Lower lobe of right lung (tissue), 2 donors: ENCODE measurements around the gene MGAT4A. TPM values are rescaled to one million over a fixed set of nuclear protein-coding genes. Genes with fewer than 3 reads are reported as not detected.
A peak's percentile ranks its signal among the peaks of the same experiment; 100 is the strongest.

Source experiments
- ATAC-seq, 2 donors: fragments of 200-7000 bp; cut with Tn5 transposase; one replicate each; pipeline ENCODE4 v1.9.1; 2020 to 2022; ENCODE audit warnings: mild to moderate bottlenecking in 2 of 2, moderate library complexity in 2 of 2
- DNase-seq: peaks from one replicate; pipeline ENCODE4 v3.0.0-alpha.2; 2020
- H3K27ac ChIP-seq: fragments of 200-600 bp; one replicate; pipeline ENCODE4 v1.8.0; 2022
- H3K27me3 ChIP-seq: fragments of 200-600 bp; one replicate; pipeline ENCODE4 v1.8.0; 2022; ENCODE audit warnings: low read depth
- H3K36me3 ChIP-seq: fragments of 200-600 bp; one replicate; pipeline ENCODE4 v1.8.0; 2022; ENCODE audit warnings: mild to moderate bottlenecking
- H3K4me1 ChIP-seq: fragments of 200-600 bp; one replicate; pipeline ENCODE4 v1.8.0; 2022
- H3K4me3 ChIP-seq: fragments of 200-600 bp; one replicate; pipeline ENCODE4 v1.8.0; 2022; ENCODE audit warnings: mild to moderate bottlenecking
- H3K9me3 ChIP-seq: fragments of 200-600 bp; one replicate; pipeline ENCODE4 v1.8.0; 2022
- CTCF ChIP-seq: fragments of 200-600 bp; IDR thresholded peaks from one replicate; pipeline ENCODE4 v1.8.0; 2022; ENCODE audit warnings: antibody characterized with exemption, mild to moderate bottlenecking
- intact Hi-C: fragments of 100-400 bp; cut with DNase I; formaldehyde crosslinking; loops from one replicate; pipeline ENCODE4 v1.11.0; 2022
- total RNA-seq: library from RNA; stranded (reverse); fragmentation: NEBNext Ultra II Directional; extraction: Animal tissue kit (Norgen Biotek cat#: 25700); gene quantifications from one replicate; pipeline ENCODE4 v1.2.1, GENCODE V29; 2021
- donor health status: DM: no; HTN: yes; CAD: no; lungs with severe emphysema.

MGAT4A gene
- total RNA-seq, 1 donor from 2014 or later = 82.0 TPM

- no peak for TF ChIP-seq CTCF
- H3K27ac ChIP-seq = no peak overlapping the region
- DNase-seq = no peak
- no peaks in the 10 kb centered on the region for H3K27me3 ChIP-seq
- no peak overlapping the region for H3K4me3 ChIP-seq
- H3K4me1 ChIP-seq = no peaks in the 10 kb centered on the region
- H3K9me3 ChIP-seq = no peaks in the 10 kb centered on the region
- intact Hi-C loops = no loop called here
- ATAC-seq = no peak
- H3K36me3 ChIP-seq = peaks cover 99% of the 10 kb centered on the region
These were observed 160.6 kb downstream of the MGAT4A start for GRCh38 chr2:98570356-98570755.

GRCh38 chr2:98569915-98570314, 161.0 kb downstream of the MGAT4A start:
- peaks cover 99% of the 10 kb centered on the region for H3K36me3 ChIP-seq
- intact Hi-C loops = no loop called here

GRCh38 chr2:98569197-98569793, 161.6 kb downstream of the MGAT4A start:
- DNase-seq (peak; percentile 65), ATAC-seq (peak; percentile 55 to 67)
- Histone ChIP-seq H3K4me1 (no peaks in the 10 kb centered on the region), H3K27me3 (no peaks in the 10 kb centered on the region), H3K36me3 (peaks cover 99% of the 10 kb centered on the region), H3K4me3 (no peak overlapping the region), H3K27ac (no peak overlapping the region), H3K9me3 (no peaks in the 10 kb centered on the region)
- peak; percentile 90 for TF ChIP-seq CTCF
- intact Hi-C loops = no loop called here

More at GRCh38 chr2:98569915-98570314, 161.0 kb downstream of the MGAT4A start:
- Histone ChIP-seq H3K27ac (no peak overlapping the region), H3K27me3 (no peaks in the 10 kb centered on the region), H3K9me3 (no peaks in the 10 kb centered on the region), H3K4me1 (no peaks in the 10 kb centered on the region), H3K4me3 (no peak overlapping the region)
- no peak for ATAC-seq
- no peak for TF ChIP-seq CTCF
- no peak for DNase-seq

Other genes with a start within 250 kb of the MGAT4A start
- gene COA5, start 122.6 kb downstream of the MGAT4A start, total RNA-seq = 31.2 TPM
- gene UNC50, start 122.5 kb downstream of the MGAT4A start, total RNA-seq = 53.7 TPM
- 17.8 TPM for gene CRACDL, start 205.1 kb upstream of the MGAT4A start, total RNA-seq